Endothelial cell of umbilical vein (primary cell): ENCODE measurements around the gene ZNF879. TPM values are rescaled to one million over a fixed set of nuclear protein-coding genes. Genes with fewer than 3 reads are reported as not detected.

ENCODE experiments used
- BruUV-seq: library from RNA; stranded (reverse); fragments of 400-500 nt; replicated peaks from 2 replicates; lab custom pipeline; 2021; lab: Mats Ljungman, UMichigan
- CTCF ChIA-PET: fragments of 300-600, 350-600 bp; sonication (Branson Sonifier 250); formaldehyde crosslinking; loops from one replicate; lab custom pipeline; 2021; ENCODE audit warnings: antibody characterized with exemption, inconsistent platforms; lab: Charles Lee
- POLR2A ChIA-PET: fragments of 300-600, 350-600 bp; sonication (Branson Sonifier 250); formaldehyde crosslinking; loops from one replicate; lab custom pipeline; 2021; ENCODE audit warnings: antibody characterized with exemption, inconsistent platforms; lab: Charles Lee
- DNase-seq: peaks from one replicate; pipeline ENCODE4 v3.0.0-alpha.2; 2011; ENCODE audit warnings: low read depth, low spot score
- FAIRE-seq: peaks from 2 replicates; lab custom pipeline; 2011; peaks lifted over from hg19 to GRCh38; lab: Jason Lieb, UNC
- H2AFZ ChIP-seq: 2 replicates; pipeline ENCODE4 v1.6.0; 2012; ENCODE audit warnings: low read depth, low read length, control low read depth, inconsistent platforms
- H3K27ac ChIP-seq: 2 replicates; pipeline ENCODE4 v1.5.1; 2011; ENCODE audit warnings: low read depth, mild to moderate bottlenecking, control low read depth, low read length, moderate library complexity; ENCODE audit not compliant: insufficient read depth
- H3K27me3 ChIP-seq, 2 experiments: 2 replicates each; pipeline versions ENCODE4 v1.6.0 to v1.6.1; 2011; ENCODE audit warnings: low read length in 2 of 2, mixed read lengths in 1 of 2; ENCODE audit not compliant: control insufficient read depth in 2 of 2, insufficient read depth in 2 of 2
- H3K36me3 ChIP-seq, 2 experiments: 2 replicates in 1 of 2; 3 replicates in 1 of 2; pipeline ENCODE4 v1.5.1; 2011; ENCODE audit warnings: low read length in 2 of 2, mild to moderate bottlenecking in 1 of 2, moderate library complexity in 1 of 2; ENCODE audit not compliant: control insufficient read depth in 2 of 2, insufficient read depth in 2 of 2; ENCODE audit errors: extremely low read depth in 1 of 2
- H3K4me1 ChIP-seq: 3 replicates; pipeline ENCODE4 v1.5.1; 2011; ENCODE audit warnings: mild to moderate bottlenecking, low read length; ENCODE audit not compliant: control insufficient read depth, insufficient read depth; ENCODE audit errors: extremely low read depth
- H3K4me2 ChIP-seq: 2 replicates; pipeline ENCODE4 v1.6.1; 2011; ENCODE audit warnings: low read length, control low read depth, mixed read lengths; ENCODE audit not compliant: insufficient read depth
- H3K4me3 ChIP-seq, 3 experiments: fragments of 200-600 bp in 1 of 3; sonication (generic), shearing (Covaris generic) in 1 of 3; replicated peaks in 1 of 3; 2 replicates each; pipeline ENCODE4 v1.5.1; 2011 to 2016; ENCODE audit warnings: control low read depth in 3 of 3, low read length in 3 of 3, mild to moderate bottlenecking in 2 of 3, inconsistent platforms in 1 of 3, low read depth in 1 of 3, moderate library complexity in 1 of 3; ENCODE audit not compliant: insufficient read depth in 1 of 3
- H3K79me2 ChIP-seq: 2 replicates; pipeline ENCODE4 v1.6.0; 2012; ENCODE audit warnings: low read length, inconsistent platforms; ENCODE audit not compliant: control insufficient read depth, insufficient read depth
- H3K9ac ChIP-seq: replicated peaks from 2 replicates; pipeline ENCODE3; 2011; ENCODE audit warnings: low read length, control low read depth; ENCODE audit not compliant: insufficient read depth; ENCODE audit errors: extremely low read depth
- H3K9me1 ChIP-seq: replicated peaks from 3 replicates; pipeline ENCODE4 v1.6.0; 2011; ENCODE audit warnings: mild to moderate bottlenecking, low read length; ENCODE audit not compliant: control insufficient read depth, insufficient read depth; ENCODE audit errors: extremely low read depth
- H3K9me3 ChIP-seq: replicated peaks from 2 replicates; pipeline ENCODE4 v1.5.1; 2012; ENCODE audit warnings: low read length, inconsistent platforms; ENCODE audit not compliant: control insufficient read depth, insufficient read depth
- H4K20me1 ChIP-seq: replicated peaks from 2 replicates; pipeline ENCODE3; 2011; ENCODE audit warnings: mild to moderate bottlenecking, low read length; ENCODE audit not compliant: control insufficient read depth, insufficient read depth; ENCODE audit errors: extremely low read depth
- EZH2 ChIP-seq: IDR thresholded peaks from 2 replicates; pipeline ENCODE4 v1.6.1; 2012; ENCODE audit warnings: borderline replicate concordance, low read depth, mild to moderate bottlenecking, moderate library complexity, low read length, inconsistent platforms; ENCODE audit not compliant: severe bottlenecking
- FOS ChIP-seq: IDR thresholded peaks from 2 replicates; pipeline ENCODE4 v1.6.1; 2011; ENCODE audit warnings: mild to moderate bottlenecking, low read length, moderate library complexity, borderline replicate concordance; ENCODE audit not compliant: insufficient read depth
- GATA2 ChIP-seq: IDR thresholded peaks from 2 replicates; pipeline ENCODE4 v1.7.0; 2011; ENCODE audit warnings: low read depth, mild to moderate bottlenecking, moderate library complexity, mixed read lengths, low read length; ENCODE audit not compliant: insufficient read length, insufficient read depth
- JUN ChIP-seq: IDR thresholded peaks from 2 replicates; pipeline ENCODE4 v1.6.1; 2011; ENCODE audit warnings: borderline replicate concordance, low read depth; ENCODE audit not compliant: insufficient read length, insufficient read depth
- MYC ChIP-seq: IDR thresholded peaks from one replicate; pipeline ENCODE4 v1.6.1; 2011; ENCODE audit warnings: mild to moderate bottlenecking, low read depth, low read length
- POLR2A ChIP-seq: IDR thresholded peaks from 2 replicates; pipeline ENCODE4 v1.6.1; 2012; ENCODE audit warnings: low read depth, mild to moderate bottlenecking, control low read depth, low read length
- POLR2AphosphoS5 ChIP-seq: IDR thresholded peaks from 2 replicates; pipeline ENCODE4 v1.6.1; 2012; ENCODE audit warnings: low read depth, mild to moderate bottlenecking, control low read depth, low read length, moderate library complexity; ENCODE audit not compliant: insufficient read depth
- dilution Hi-C: fragments of 300-500 bp; cut with MboI; formaldehyde crosslinking; loops from one replicate; pipeline ENCODE4 v1.15.0; 2019; ENCODE audit warnings: low sequenced_read_pairs; ENCODE audit not compliant: extremely low pct_ligation_motif_present
- intact Hi-C: fragments of 100-400 bp; cut with micrococcal nuclease; formaldehyde crosslinking; loops from one replicate; pipeline ENCODE4 v1.10.0; 2022
- polyA plus RNA-seq, 4 experiments: library from polyadenylated mRNA; depleted of rRNA in 3 of 4; stranded (reverse) in 3 of 4; unstranded in 1 of 4; fragments of >200 nt; gene quantifications; 2 replicates each; pipeline versions ENCODE4 v1.2.1 to v1.2.3, GENCODE V29; 2011 to 2012; ENCODE audit warnings: missing spikeins in 1 of 4
- total RNA-seq: library from RNA; stranded (reverse); gene quantifications from 2 replicates; pipeline ENCODE4 v1.2.3, GENCODE V29; 2021
- TF ChIP-seq, protein P1 (sequence below), 2 donors: IDR thresholded peaks; 1 replicate in 1 of 2; 2 replicates in 1 of 2; pipeline ENCODE4 v1.5.1; 2011; ENCODE audit warnings: low read length in 2 of 2, mild to moderate bottlenecking in 2 of 2, moderate library complexity in 2 of 2, control low read depth in 1 of 2, inconsistent platforms in 1 of 2, low read depth in 1 of 2; ENCODE audit not compliant: insufficient read depth in 1 of 2; ENCODE audit errors: extremely low read depth in 1 of 2
- TF ChIP-seq, protein P2 (sequence below): IDR thresholded peaks from 2 replicates; pipeline ENCODE4 v1.6.1; 2011; ENCODE audit not compliant: insufficient read depth, insufficient read length

The ZNF879 gene
- total and polyA plus RNA-seq, 2 donors (not counting 3 experiments of a cell fraction or from before 2014, with no cell fraction given): 2.4 to 2.7 TPM

DNA sequence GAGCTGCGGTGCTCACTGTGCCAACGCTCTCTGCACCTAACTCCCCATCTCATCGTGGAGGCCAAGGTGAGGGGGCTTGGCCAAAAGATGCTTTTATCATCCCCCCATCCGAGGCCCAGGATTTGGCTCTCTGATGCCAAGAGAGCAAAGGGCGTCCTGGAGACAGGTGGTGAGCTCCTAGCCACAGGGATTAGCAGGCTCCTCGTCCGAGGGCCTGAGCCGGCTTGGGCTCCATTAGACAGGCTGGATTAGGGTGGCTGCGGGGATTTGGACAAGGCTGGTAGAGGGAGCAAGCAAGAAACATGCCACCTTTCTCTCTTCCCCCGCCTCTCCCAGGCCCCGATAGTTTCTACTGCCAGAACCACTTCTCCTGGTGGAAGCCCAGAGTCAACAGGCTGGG is 27.4 kb upstream of the ZNF879 start:
- Histone ChIP-seq H3K4me1 (no peaks in the 10 kb centered on the region), H3K36me3 (no peaks in the 10 kb centered on the region), H3K9ac (no peak overlapping the region), H3K4me3 (no peak overlapping the region), H3K27me3 (no peaks in the 10 kb centered on the region), H4K20me1 (no peaks in the 10 kb centered on the region), H3K9me1 (no peaks in the 10 kb centered on the region), H2AFZ (no peak overlapping the region), H3K9me3 (peaks cover 2% of the 10 kb centered on the region), H3K4me2 (no peak overlapping the region), H3K79me2 (no peaks in the 10 kb centered on the region), H3K27ac (no peak overlapping the region)
- intact Hi-C loops (no loop called here), dilution Hi-C loops (no loop called here)
- FAIRE-seq: no peak
- ChIA-PET CTCF (no interaction called here), POLR2A (no interaction called here)
- DNase-seq: no peak
- no peak for TF ChIP-seq MYC
- no peak for TF ChIP-seq POLR2AphosphoS5
- no peak for TF ChIP-seq GATA2
- no peak for TF ChIP-seq JUN
- TF ChIP-seq, protein P1, sequence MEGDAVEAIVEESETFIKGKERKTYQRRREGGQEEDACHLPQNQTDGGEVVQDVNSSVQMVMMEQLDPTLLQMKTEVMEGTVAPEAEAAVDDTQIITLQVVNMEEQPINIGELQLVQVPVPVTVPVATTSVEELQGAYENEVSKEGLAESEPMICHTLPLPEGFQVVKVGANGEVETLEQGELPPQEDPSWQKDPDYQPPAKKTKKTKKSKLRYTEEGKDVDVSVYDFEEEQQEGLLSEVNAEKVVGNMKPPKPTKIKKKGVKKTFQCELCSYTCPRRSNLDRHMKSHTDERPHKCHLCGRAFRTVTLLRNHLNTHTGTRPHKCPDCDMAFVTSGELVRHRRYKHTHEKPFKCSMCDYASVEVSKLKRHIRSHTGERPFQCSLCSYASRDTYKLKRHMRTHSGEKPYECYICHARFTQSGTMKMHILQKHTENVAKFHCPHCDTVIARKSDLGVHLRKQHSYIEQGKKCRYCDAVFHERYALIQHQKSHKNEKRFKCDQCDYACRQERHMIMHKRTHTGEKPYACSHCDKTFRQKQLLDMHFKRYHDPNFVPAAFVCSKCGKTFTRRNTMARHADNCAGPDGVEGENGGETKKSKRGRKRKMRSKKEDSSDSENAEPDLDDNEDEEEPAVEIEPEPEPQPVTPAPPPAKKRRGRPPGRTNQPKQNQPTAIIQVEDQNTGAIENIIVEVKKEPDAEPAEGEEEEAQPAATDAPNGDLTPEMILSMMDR (IDR thresholded peaks at IDR 0.05; ENCODE audit: extremely low read depth in 1 of 2, insufficient read depth in 1 of 2, low read depth in 1 of 2, low read length in 2 of 2): no peak
- no peak for TF ChIP-seq EZH2
- TF ChIP-seq, protein P2, sequence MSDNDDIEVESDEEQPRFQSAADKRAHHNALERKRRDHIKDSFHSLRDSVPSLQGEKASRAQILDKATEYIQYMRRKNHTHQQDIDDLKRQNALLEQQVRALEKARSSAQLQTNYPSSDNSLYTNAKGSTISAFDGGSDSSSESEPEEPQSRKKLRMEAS: no peak
- TF ChIP-seq POLR2A: no peak
- TF ChIP-seq FOS: no peak
- BruUV-seq: no TSS peak
